IPS-11a (cell line): Measurements from ENCODE around the gene PTCD1.

Experiments
- H3K4me3 ChIP-seq: one replicate; pipeline ENCODE4 v1.5.1; 2013; ENCODE audit warnings: low read depth, low read length, control low read depth

The PTCD1 gene

GRCh38 chr7:99369767-99370391 is 68.7 kb downstream of the PTCD1 start:
- H3K4me3 ChIP-seq = no peak overlapping the region

GRCh38 chr7:99368750-99369389 is 69.7 kb downstream of the PTCD1 start:
- H3K4me3 ChIP-seq = no peak overlapping the region
